C4-2B (cell line): ENCODE measurements around the gene FSTL5.

Experiments used
- H3K27ac ChIP-seq: fragments of 450-650 bp; 2 replicates; pipeline ENCODE4 v1.5.1; 2017
- ZFX ChIP-seq: fragments of 450-650 bp; IDR thresholded peaks from 2 replicates; pipeline ENCODE4 v1.6.1; 2017
- TF ChIP-seq, protein P1 (sequence below): fragments of 450-650 bp; conservative IDR thresholded peaks from 2 replicates; pipeline ENCODE4 v1.5.1; 2017; ENCODE audit warnings: mild to moderate bottlenecking

FSTL5 gene

DNA sequence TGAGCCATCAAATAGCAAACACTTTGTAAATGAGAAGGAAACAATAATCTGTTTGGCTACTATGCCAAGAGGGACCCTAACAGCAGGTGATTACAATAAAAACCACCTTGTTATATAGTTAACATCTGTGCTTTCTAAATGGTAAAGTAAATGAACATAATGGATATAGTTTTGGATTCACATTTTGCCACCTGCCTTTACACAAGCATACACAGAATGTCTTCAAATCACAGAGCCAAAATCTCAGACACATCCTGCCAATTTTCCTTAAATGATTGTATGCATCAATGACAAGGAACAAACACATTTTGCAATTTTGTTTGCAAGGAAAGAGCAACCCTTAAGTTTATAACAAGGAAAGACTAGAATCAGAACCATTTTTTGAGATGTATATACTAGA is 334.2 kb downstream of the FSTL5 start:
- TF ChIP-seq, protein P1, sequence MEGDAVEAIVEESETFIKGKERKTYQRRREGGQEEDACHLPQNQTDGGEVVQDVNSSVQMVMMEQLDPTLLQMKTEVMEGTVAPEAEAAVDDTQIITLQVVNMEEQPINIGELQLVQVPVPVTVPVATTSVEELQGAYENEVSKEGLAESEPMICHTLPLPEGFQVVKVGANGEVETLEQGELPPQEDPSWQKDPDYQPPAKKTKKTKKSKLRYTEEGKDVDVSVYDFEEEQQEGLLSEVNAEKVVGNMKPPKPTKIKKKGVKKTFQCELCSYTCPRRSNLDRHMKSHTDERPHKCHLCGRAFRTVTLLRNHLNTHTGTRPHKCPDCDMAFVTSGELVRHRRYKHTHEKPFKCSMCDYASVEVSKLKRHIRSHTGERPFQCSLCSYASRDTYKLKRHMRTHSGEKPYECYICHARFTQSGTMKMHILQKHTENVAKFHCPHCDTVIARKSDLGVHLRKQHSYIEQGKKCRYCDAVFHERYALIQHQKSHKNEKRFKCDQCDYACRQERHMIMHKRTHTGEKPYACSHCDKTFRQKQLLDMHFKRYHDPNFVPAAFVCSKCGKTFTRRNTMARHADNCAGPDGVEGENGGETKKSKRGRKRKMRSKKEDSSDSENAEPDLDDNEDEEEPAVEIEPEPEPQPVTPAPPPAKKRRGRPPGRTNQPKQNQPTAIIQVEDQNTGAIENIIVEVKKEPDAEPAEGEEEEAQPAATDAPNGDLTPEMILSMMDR = no peak
- TF ChIP-seq ZFX = no peak

DNA sequence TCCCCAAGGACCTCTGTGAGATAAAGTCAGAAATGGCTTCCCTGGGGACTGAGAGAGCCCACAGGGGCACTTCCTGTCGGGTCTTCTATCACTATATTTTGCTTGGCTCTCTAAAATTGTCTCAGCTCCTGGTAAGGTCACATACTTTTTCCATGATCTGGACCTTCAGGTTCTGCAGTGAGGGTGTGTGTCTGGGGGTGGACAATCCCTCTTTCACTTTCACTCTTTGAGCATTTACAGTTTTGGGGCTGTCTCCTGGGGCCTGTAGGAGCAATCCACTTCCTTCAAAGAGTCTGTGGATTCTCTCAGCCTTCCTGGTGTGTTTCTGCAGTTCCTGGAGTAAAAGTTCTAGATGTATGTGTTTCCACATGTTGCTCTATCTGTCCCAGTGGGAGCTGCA is 335.7 kb downstream of the FSTL5 start:
- no peak overlapping the region for H3K27ac ChIP-seq
- TF ChIP-seq, protein P1 = no peak
- TF ChIP-seq ZFX = no peak

More for the DNA sequence above, 334.2 kb downstream of the FSTL5 start:
- no peak overlapping the region for H3K27ac ChIP-seq

DNA sequence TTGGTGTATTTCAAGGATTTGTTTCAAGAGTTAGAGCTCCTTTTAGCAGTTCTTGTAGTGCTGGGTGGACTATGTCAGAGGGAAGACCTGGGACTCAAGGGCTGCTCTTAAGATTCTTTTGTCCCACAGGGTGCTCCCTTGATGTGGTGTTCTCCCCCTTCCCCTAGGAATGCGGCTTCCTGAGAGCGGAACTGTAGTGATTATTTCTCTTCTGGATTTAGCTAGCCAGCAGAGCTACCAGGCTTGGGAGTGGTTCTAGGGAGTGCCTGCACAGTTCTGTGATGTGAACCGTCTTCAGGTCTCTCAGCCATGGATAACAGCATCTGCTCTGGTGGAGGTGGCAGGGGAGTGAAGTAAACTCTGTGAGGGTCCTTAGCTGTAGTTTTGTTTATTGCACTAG is 336.8 kb downstream of the FSTL5 start:
- TF ChIP-seq ZFX = no peak
- TF ChIP-seq, protein P1 = no peak
- no peak overlapping the region for H3K27ac ChIP-seq

DNA sequence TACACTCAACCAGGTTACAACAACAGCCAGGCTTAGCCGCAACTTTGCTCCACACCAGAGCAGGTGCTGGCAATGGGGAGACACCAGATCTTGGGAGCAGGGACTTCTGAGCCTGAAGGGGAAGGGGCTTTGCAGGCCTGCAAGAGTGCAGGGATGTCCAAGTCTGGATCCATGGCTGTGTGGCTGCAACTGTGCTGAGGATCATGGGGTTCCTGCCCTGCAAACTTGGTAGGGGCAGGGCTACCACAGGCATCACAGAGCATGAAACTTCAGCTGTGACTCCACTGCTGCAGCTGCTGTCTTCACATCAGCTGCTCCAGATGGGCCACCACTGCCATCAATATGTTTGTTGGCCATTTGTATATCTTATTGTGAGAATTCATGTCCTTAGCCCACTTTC is 340.4 kb downstream of the FSTL5 start:
- TF ChIP-seq, protein P1 = no peak
- TF ChIP-seq ZFX = no peak

DNA sequence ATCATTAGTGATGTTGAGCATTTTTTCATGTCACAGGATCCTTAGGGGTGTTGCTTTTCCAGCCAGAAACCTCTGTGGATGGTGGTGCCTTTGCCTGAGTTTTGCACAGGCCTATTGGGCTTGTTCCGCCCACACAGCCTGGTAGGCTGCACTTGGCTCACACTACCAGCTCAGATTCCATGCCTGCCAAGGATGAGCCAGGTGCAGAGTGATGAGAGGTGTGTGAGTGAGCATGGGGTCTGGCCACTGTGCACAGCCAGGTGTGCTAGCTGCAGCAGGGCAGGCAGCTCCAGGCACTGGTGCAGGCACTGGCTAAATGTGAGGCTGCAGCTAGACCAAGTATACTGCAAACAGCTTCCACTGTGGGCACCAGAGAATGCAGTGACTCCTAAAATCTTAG is 341.6 kb downstream of the FSTL5 start:
- no peak overlapping the region for H3K27ac ChIP-seq
- no peak for TF ChIP-seq ZFX
- TF ChIP-seq, protein P1 = no peak

More for the DNA sequence above, 340.4 kb downstream of the FSTL5 start:
- H3K27ac ChIP-seq = no peak overlapping the region

DNA sequence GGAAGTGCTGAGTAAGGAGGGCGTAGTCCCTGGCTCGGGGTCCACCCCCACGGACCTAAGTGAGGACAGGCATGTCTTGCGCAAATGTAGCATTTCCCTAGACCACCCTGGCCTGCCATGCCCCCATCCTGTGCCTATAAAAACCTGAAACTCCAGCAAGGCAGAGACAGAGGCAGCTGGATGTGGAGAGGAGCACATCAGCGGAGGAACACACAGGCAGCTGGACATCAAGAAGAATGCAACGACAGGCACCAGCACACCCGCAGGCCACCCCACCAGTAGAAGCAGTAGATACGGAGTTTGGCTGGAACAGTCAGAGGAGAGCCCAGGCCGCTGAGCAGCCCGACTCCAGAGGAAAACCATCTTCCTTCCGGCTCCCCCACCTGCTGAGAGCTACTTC is 345.9 kb downstream of the FSTL5 start:
- no peak overlapping the region for H3K27ac ChIP-seq
- TF ChIP-seq ZFX = no peak
- TF ChIP-seq, protein P1 = no peak

DNA sequence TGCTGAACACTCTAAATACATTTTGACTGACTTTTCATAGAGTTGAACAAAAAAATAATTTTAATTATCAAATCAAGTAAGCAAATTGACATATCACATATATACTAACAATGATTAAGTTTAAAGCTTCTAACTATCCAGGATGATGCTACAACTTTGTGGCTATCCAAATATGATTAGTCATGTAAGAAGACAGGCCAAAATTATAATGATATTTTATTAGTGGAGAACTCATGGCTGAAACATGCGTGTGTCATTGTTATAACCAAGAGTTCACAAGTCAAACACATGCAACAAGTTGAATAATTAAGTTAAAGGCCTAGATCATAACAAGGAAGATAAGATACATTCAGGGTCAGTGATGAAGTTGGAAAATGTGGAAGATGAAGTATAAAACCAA is 346.8 kb downstream of the FSTL5 start:
- TF ChIP-seq ZFX = no peak
- TF ChIP-seq, protein P1 = no peak
- H3K27ac ChIP-seq = no peak overlapping the region
